Osteoblast (primary cell): ENCODE data around the gene MICAL3. TPM values are rescaled to one million over a fixed set of nuclear protein-coding genes. Genes with fewer than 3 reads are reported as not detected.

Experiments used
- DNase-seq: peaks from one replicate; pipeline ENCODE4 v3.0.0; 2011; ENCODE audit warnings: low spot score, mixed read lengths; ENCODE audit not compliant: insufficient read length; ENCODE audit errors: missing footprints
- H2AFZ ChIP-seq: 2 replicates; pipeline ENCODE4 v1.6.0; 2011; ENCODE audit warnings: mild to moderate bottlenecking, low read length
- H3K27ac ChIP-seq: 2 replicates; pipeline ENCODE4 v1.5.1; 2011; ENCODE audit warnings: mild to moderate bottlenecking, low read depth, low read length, moderate library complexity
- H3K27me3 ChIP-seq: 2 replicates; pipeline ENCODE4 v1.6.0; 2012; ENCODE audit warnings: mild to moderate bottlenecking, control low read depth, inconsistent platforms, low read length, moderate library complexity; ENCODE audit not compliant: insufficient read depth
- H3K36me3 ChIP-seq: 2 replicates; pipeline ENCODE4 v1.5.1; 2011; ENCODE audit warnings: mild to moderate bottlenecking, low read length, control low read depth, moderate library complexity; ENCODE audit not compliant: insufficient read depth
- H3K4me1 ChIP-seq: 2 replicates; pipeline ENCODE4 v1.5.1; 2011; ENCODE audit warnings: mild to moderate bottlenecking, low read length, control low read depth, moderate library complexity; ENCODE audit not compliant: insufficient read depth
- H3K4me2 ChIP-seq: 2 replicates; pipeline ENCODE4 v1.6.0; 2011; ENCODE audit warnings: mild to moderate bottlenecking, low read length; ENCODE audit not compliant: insufficient read depth
- H3K4me3 ChIP-seq: fragments of 200-600 bp; sonication (generic); 3 replicates; pipeline ENCODE4 v1.5.1; 2012; ENCODE audit warnings: mild to moderate bottlenecking, low read length, inconsistent platforms; ENCODE audit not compliant: insufficient read depth
- H3K79me2 ChIP-seq: 2 replicates; pipeline ENCODE4 v1.6.0; 2012; ENCODE audit warnings: mild to moderate bottlenecking, low read length, control low read depth, inconsistent platforms; ENCODE audit not compliant: insufficient read depth
- H3K9me3 ChIP-seq: 2 replicates; pipeline ENCODE4 v1.5.1; 2011; ENCODE audit warnings: low read depth, low read length, control low read depth
- H4K20me1 ChIP-seq: 2 replicates; pipeline ENCODE4 v1.6.0; 2012; ENCODE audit warnings: mild to moderate bottlenecking, low read length, control low read depth; ENCODE audit not compliant: insufficient read depth
- total RNA-seq: library from RNA; depleted of rRNA; stranded (reverse); fragments of >200 nt; gene quantifications from 2 replicates; pipeline ENCODE4 v1.2.3, GENCODE V29; 2012
- TF ChIP-seq, protein P1 (sequence below): IDR thresholded peaks from 2 replicates; pipeline ENCODE4 v1.5.1; 2011; ENCODE audit warnings: mild to moderate bottlenecking, low read depth, low read length, moderate library complexity; ENCODE audit errors: extremely low read depth

Gene MICAL3
- total RNA-seq, 1 donor = 35.1 TPM

DNA sequence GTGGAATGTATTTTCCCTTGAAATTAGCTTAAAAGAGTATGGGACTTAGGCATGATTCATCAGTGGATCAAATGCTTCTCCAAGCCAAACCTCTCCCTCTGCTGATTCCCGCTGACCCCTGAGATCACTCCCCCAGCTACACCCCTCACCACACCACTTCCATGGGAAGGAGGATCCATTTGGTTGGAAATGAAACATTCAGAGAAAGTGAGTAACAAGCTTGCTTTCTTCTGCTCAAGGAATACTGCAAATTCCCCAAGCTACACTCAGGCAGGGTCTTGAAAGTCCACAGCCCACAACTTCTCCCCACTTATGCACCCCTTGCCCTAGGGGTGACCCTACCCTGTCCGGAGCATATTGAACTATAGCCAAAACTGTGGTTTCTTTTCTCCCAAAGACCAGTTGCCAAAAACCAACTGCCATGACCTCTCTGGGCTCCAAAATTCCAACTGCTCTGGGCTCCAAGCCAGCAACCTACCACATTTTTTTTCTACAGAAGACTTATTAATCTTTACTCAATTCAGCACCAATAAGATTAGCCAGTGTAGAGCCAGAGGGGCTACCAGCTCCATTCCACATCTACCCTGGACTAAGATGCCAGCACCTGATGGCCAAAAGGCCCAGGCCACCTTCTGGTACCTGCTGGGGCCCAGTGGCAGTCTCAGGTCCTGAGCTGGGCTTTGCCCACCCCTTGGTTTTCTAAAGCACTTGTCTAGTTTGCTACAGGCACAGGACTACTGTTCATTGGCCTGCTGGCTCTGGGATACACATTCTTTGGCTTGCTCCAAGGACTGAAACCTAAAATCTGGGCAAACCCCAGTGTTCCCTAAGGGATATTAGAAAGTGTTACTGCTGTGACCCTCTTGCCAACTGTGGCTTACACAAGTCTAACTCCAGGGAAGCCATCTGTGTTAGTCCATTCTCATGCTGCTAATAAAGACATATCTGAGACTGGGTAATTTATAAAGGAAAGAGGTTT lies 101.1 kb downstream of the MICAL3 start:
- peak overlapping the region; percentile 61 for H3K4me2 ChIP-seq
- peak overlapping the region; percentile 67 for H3K27ac ChIP-seq

GRCh38 chr22:17921871-17922821 lies 102.2 kb downstream of the MICAL3 start:
- Histone ChIP-seq H3K4me3 (peak overlapping the region; percentile 12), H3K36me3 (no peaks in the 10 kb centered on the region), H3K27me3 (no peaks in the 10 kb centered on the region), H3K4me2 (peak overlapping the region; percentile 61), H3K4me1 (peaks cover 50% of the 10 kb centered on the region), H3K9me3 (no peaks in the 10 kb centered on the region), H3K79me2 (peaks cover 83% of the 10 kb centered on the region), H3K27ac (peak overlapping the region; percentile 67), H2AFZ (no peak overlapping the region), H4K20me1 (peaks cover 85% of the 10 kb centered on the region)
- DNase-seq = peak; percentile 75
- TF ChIP-seq, protein P1, sequence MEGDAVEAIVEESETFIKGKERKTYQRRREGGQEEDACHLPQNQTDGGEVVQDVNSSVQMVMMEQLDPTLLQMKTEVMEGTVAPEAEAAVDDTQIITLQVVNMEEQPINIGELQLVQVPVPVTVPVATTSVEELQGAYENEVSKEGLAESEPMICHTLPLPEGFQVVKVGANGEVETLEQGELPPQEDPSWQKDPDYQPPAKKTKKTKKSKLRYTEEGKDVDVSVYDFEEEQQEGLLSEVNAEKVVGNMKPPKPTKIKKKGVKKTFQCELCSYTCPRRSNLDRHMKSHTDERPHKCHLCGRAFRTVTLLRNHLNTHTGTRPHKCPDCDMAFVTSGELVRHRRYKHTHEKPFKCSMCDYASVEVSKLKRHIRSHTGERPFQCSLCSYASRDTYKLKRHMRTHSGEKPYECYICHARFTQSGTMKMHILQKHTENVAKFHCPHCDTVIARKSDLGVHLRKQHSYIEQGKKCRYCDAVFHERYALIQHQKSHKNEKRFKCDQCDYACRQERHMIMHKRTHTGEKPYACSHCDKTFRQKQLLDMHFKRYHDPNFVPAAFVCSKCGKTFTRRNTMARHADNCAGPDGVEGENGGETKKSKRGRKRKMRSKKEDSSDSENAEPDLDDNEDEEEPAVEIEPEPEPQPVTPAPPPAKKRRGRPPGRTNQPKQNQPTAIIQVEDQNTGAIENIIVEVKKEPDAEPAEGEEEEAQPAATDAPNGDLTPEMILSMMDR = no peak

More for the DNA sequence above, 101.1 kb downstream of the MICAL3 start:
- Histone ChIP-seq H3K9me3 (no peaks in the 10 kb centered on the region), H3K36me3 (no peaks in the 10 kb centered on the region), H3K4me3 (peak overlapping the region; percentile 24), H2AFZ (no peak overlapping the region), H3K4me1 (peaks cover 50% of the 10 kb centered on the region), H4K20me1 (peaks cover 81% of the 10 kb centered on the region), H3K79me2 (peaks cover 82% of the 10 kb centered on the region), H3K27me3 (no peaks in the 10 kb centered on the region)
- TF ChIP-seq, protein P1 = no peak
- peak; percentile 96 for DNase-seq

- H3K4me3 ChIP-seq = no peak overlapping the region
- no peak overlapping the region for H3K4me2 ChIP-seq
- no peaks in the 10 kb centered on the region for H3K36me3 ChIP-seq
- TF ChIP-seq, protein P1 = no peak
- DNase-seq = no peak
- no peak overlapping the region for H3K27ac ChIP-seq
- no peaks in the 10 kb centered on the region for H3K27me3 ChIP-seq
- H3K79me2 ChIP-seq = peaks cover 83% of the 10 kb centered on the region
- H3K4me1 ChIP-seq = peaks cover 50% of the 10 kb centered on the region
- no peaks in the 10 kb centered on the region for H3K9me3 ChIP-seq
- no peak overlapping the region for H2AFZ ChIP-seq
- peaks cover 84% of the 10 kb centered on the region for H4K20me1 ChIP-seq
These were observed 103.2 kb downstream of the MICAL3 start for GRCh38 chr22:17920992-17921650.
